HL-60 (cell line): ENCODE results near the gene CNGB1.

ENCODE experiments used
- DNase-seq, 2 experiments: peaks; one replicate each; pipeline ENCODE4 v3.0.0-alpha.2; 2010 to 2020; ENCODE audit warnings: low read depth in 1 of 2, low spot score in 1 of 2
- H3K27ac ChIP-seq: fragments of 250-450 bp; sonication (Bioruptor Pico); replicated peaks from 2 replicates; pipeline ENCODE4 v1.5.1; 2020; ENCODE audit warnings: mild to moderate bottlenecking, moderate library complexity
- H3K27me3 ChIP-seq: fragments of 250-450 bp; sonication (Bioruptor Pico); 2 replicates; pipeline ENCODE4 v1.5.1; 2021; ENCODE audit warnings: mild to moderate bottlenecking, moderate library complexity; ENCODE audit not compliant: insufficient read depth, poor library complexity, severe bottlenecking
- H3K4me3 ChIP-seq: replicated peaks from 2 replicates; pipeline ENCODE4 v1.5.1; 2011; ENCODE audit warnings: mild to moderate bottlenecking, control low read depth, low read length; ENCODE audit not compliant: insufficient read depth
- CTCF ChIP-seq: IDR thresholded peaks from one replicate; pipeline ENCODE4 v1.5.1; 2011; ENCODE audit warnings: low read length, control low read depth, inconsistent platforms; ENCODE audit not compliant: insufficient read depth
- GABPA ChIP-seq: IDR thresholded peaks from 2 replicates; pipeline ENCODE4 v1.6.1; 2012; ENCODE audit warnings: low read depth
- POLR2AphosphoS5 ChIP-seq: IDR thresholded peaks from 2 replicates; pipeline ENCODE4 v1.6.1; 2012; ENCODE audit warnings: low read depth
- REST ChIP-seq: IDR thresholded peaks from 2 replicates; pipeline ENCODE4 v1.6.1; 2012; ENCODE audit warnings: low read depth; ENCODE audit not compliant: insufficient replicate concordance
- SPI1 ChIP-seq: IDR thresholded peaks from 2 replicates; pipeline ENCODE4 v1.6.1; 2012; ENCODE audit warnings: low read depth, mild to moderate bottlenecking, borderline replicate concordance

Gene CNGB1

GRCh38 chr16:57908409-57908987 is 62.4 kb downstream of the CNGB1 start:
- no peak overlapping the region for H3K27ac ChIP-seq
- H3K4me3 ChIP-seq, result no peak overlapping the region
- no peak for TF ChIP-seq GABPA
- no peak for TF ChIP-seq POLR2AphosphoS5
- TF ChIP-seq REST, result no peak
- no peak for TF ChIP-seq SPI1
- no peak for TF ChIP-seq CTCF
- DNase-seq, result no peak
- no peaks in the 10 kb centered on the region for H3K27me3 ChIP-seq

GRCh38 chr16:57906382-57907316 is 64.3 kb downstream of the CNGB1 start:
- no peak for TF ChIP-seq CTCF
- no peak for TF ChIP-seq POLR2AphosphoS5
- no peak overlapping the region for H3K4me3 ChIP-seq
- H3K27me3 ChIP-seq, result no peaks in the 10 kb centered on the region
- no peak for DNase-seq
- H3K27ac ChIP-seq, result no peak overlapping the region

- no peak overlapping the region for H3K27ac ChIP-seq
- TF ChIP-seq GABPA (no peak), POLR2AphosphoS5 (no peak), SPI1 (no peak), REST (no peak), CTCF (no peak)
- no peak for DNase-seq
- no peak overlapping the region for H3K4me3 ChIP-seq
- no peaks in the 10 kb centered on the region for H3K27me3 ChIP-seq
Observed at GRCh38 chr16:57904101-57904500, 66.8 kb downstream of the CNGB1 start.
